Thyroid gland (tissue), 4 donors: Measurements from ENCODE around the gene RASGRF2. TPM values are rescaled to one million over a fixed set of nuclear protein-coding genes. Genes with fewer than 3 reads are reported as not detected.
A peak's percentile ranks its signal among the peaks of the same experiment; 100 is the strongest.

Experiments used
- DNase-seq, 2 donors: peaks; one replicate each; pipeline ENCODE4 v3.0.0-alpha.2; 2019
- H3K27ac ChIP-seq, 3 donors: fragments of 200-600 bp; sonication (generic); 1 replicate in 2 of 3; 2 replicates in 1 of 3; pipeline ENCODE4 v1.5.1; 2016 to 2019; ENCODE audit warnings: mild to moderate bottlenecking in 1 of 3, moderate library complexity in 1 of 3
- H3K27me3 ChIP-seq: fragments of 200-600 bp; sonication (generic); one replicate; pipeline ENCODE4 v1.5.1; 2019
- H3K36me3 ChIP-seq, 2 donors: fragments of 200-600 bp; sonication (generic); one replicate each; pipeline ENCODE4 v1.5.1; 2016 to 2019
- H3K4me1 ChIP-seq, 2 donors: fragments of 200-600 bp; sonication (generic); one replicate each; pipeline ENCODE4 v1.5.1; 2017 to 2019
- H3K4me3 ChIP-seq, 3 donors: fragments of 200-600 bp; sonication (generic); replicated peaks in 1 of 3; 1 replicate in 2 of 3; 2 replicates in 1 of 3; pipeline ENCODE4 v1.5.1; 2016; ENCODE audit warnings: mild to moderate bottlenecking in 1 of 3
- H3K9me3 ChIP-seq: fragments of 200-600 bp; sonication (generic); one replicate; pipeline ENCODE4 v1.5.1; 2017
- CTCF ChIP-seq, 6 experiments: fragments of 200-600 bp in 3 of 6; fragments of 450-650 bp in 3 of 6; sonication (generic) in 3 of 6; IDR thresholded peaks; one replicate each; pipeline ENCODE4 v1.5.1; 2016 to 2019; ENCODE audit warnings: antibody characterized with exemption in 6 of 6, mild to moderate bottlenecking in 2 of 6, inconsistent platforms in 1 of 6, moderate library complexity in 1 of 6
- POLR2A ChIP-seq, 2 donors: fragments of 450-650 bp; IDR thresholded peaks; one replicate each; pipeline ENCODE4 v1.6.1; 2017; ENCODE audit warnings: antibody characterized with exemption in 2 of 2, mild to moderate bottlenecking in 2 of 2, moderate library complexity in 1 of 2
- WGBS, 2 donors: methylation state at CpG; one replicate each; pipeline ENCODE4 v1.1.5; 2017; 5-methylcytosine and 5-hydroxymethylcytosine counted together
- intact Hi-C: fragments of 100-400 bp; cut with DNase I; formaldehyde crosslinking; loops from one replicate; pipeline ENCODE4 v1.15.1; 2023
- total RNA-seq, 4 donors: library from RNA; depleted of rRNA; stranded (reverse); fragments of >200 nt; gene quantifications; one replicate each; pipeline ENCODE4 v1.2.3, GENCODE V29; 2016

Gene RASGRF2
- total RNA-seq = 10 to 100 TPM in 3 of 4 donors, 1 to 10 TPM in 1; 9.2 to 18.8 (median 14.8) TPM

GRCh38 chr5:80959768-80960442 is at the start of gene RASGRF2:
TSS of gene RASGRF2 (plus strand) at chr5:80960363. CDS start at chr5:80960739, 376 bp downstream.
- intact Hi-C loops = no loop called here

GRCh38 chr5:80912479-80912878 is 47.7 kb upstream of the RASGRF2 start:
- no peak for DNase-seq
- no peak overlapping the region for H3K4me3 ChIP-seq
- H3K36me3 ChIP-seq = no peaks in the 10 kb centered on the region
- H3K4me1 ChIP-seq = no peaks in the 10 kb centered on the region
- no peak overlapping the region for H3K27ac ChIP-seq
- 95% methylated on average over 3 of the region's 3 CpGs for WGBS, 2 donors
- H3K27me3 ChIP-seq = no peaks in the 10 kb centered on the region
- TF ChIP-seq CTCF (IDR thresholded peaks at IDR 0.05) (no peak), POLR2A (IDR thresholded peaks at IDR 0.05) (no peak)
- H3K9me3 ChIP-seq = no peaks in the 10 kb centered on the region
- intact Hi-C loops = no loop called here

More at GRCh38 chr5:80959768-80960442, at the start of gene RASGRF2:
- 34 to 70% methylated on average over 12 to 25 of the region's 66 CpGs for WGBS, 2 donors
- DNase-seq = peak; percentile 32 to 55
- TF ChIP-seq CTCF (IDR thresholded peaks at IDR 0.05) (no peak), POLR2A (IDR thresholded peaks at IDR 0.05) (peak in 1 of 2 donors; percentile 67)
- Histone ChIP-seq H3K4me1 (peaks cover 19 to 43% of the 10 kb centered on the region in 2 donors), H3K36me3 (no peaks in the 10 kb centered on the region), H3K27ac (peak within 1 kb of the TSS; percentile 71 to 92 (median 83)), H3K9me3 (no peaks in the 10 kb centered on the region), H3K27me3 (no peaks in the 10 kb centered on the region), H3K4me3 (peak within 1 kb of the TSS in 2 of 3 donors; percentile 18 to 48)

- TF ChIP-seq POLR2A (IDR thresholded peaks at IDR 0.05) = no peak
- Histone ChIP-seq H3K4me3 (no peak overlapping the region), H3K9me3 (no peaks in the 10 kb centered on the region), H3K27me3 (no peaks in the 10 kb centered on the region), H3K27ac (no peak overlapping the region), H3K4me1 (no peaks in the 10 kb centered on the region), H3K36me3 (no peaks in the 10 kb centered on the region)
- 97 to 100% methylated on average over 1 of the region's 1 CpG for WGBS, 2 donors
- intact Hi-C loops = no loop called here
- DNase-seq = no peak
These were observed 44.4 kb upstream of the RASGRF2 start for GRCh38 chr5:80915716-80916115.

- Histone ChIP-seq H3K27ac (no peak overlapping the region), H3K4me3 (no peak overlapping the region), H3K4me1 (no peaks in the 10 kb centered on the region), H3K36me3 (no peaks in the 10 kb centered on the region), H3K9me3 (no peaks in the 10 kb centered on the region), H3K27me3 (no peaks in the 10 kb centered on the region)
- DNase-seq = no peak
- 80 to 86% methylated on average over 4 of the region's 4 CpGs for WGBS, 2 donors
- TF ChIP-seq CTCF (IDR thresholded peaks at IDR 0.05) (no peak), POLR2A (IDR thresholded peaks at IDR 0.05) (no peak)
- intact Hi-C loops = no loop called here
These were observed 43.5 kb upstream of the RASGRF2 start for GRCh38 chr5:80916676-80917075.

GRCh38 chr5:80917631-80918030 is 42.5 kb upstream of the RASGRF2 start:
- H3K27ac ChIP-seq = no peak overlapping the region
- DNase-seq = no peak
- H3K4me1 ChIP-seq = no peaks in the 10 kb centered on the region
- no peaks in the 10 kb centered on the region for H3K27me3 ChIP-seq
- intact Hi-C loops = no loop called here
- H3K9me3 ChIP-seq = no peaks in the 10 kb centered on the region
- 79 to 80% methylated on average over 3 of the region's 3 CpGs for WGBS, 2 donors
- no peak overlapping the region for H3K4me3 ChIP-seq
- H3K36me3 ChIP-seq = no peaks in the 10 kb centered on the region
- TF ChIP-seq CTCF (IDR thresholded peaks at IDR 0.05) = no peak
- TF ChIP-seq POLR2A (IDR thresholded peaks at IDR 0.05) = no peak
